GM18909 (cell line): ENCODE results near the gene KLHL7.
"Not testable (repeated sequence)": the region's sequence is repeated elsewhere in the genome, so short reads cannot be mapped to it uniquely, and the experiment has no call there.

Experiments used
- ATAC-seq: cut with Tn5 transposase; IDR thresholded peaks from one replicate; pipeline ENCODE4 v1.9.1; 2021; ENCODE audit warnings: mild to moderate bottlenecking; ENCODE audit not compliant: unreplicated experiment, poor library complexity

The KLHL7 gene

GRCh38 chr7:23106823-23107663 is 1.5 kb downstream of the KLHL7 start:
- no peak for ATAC-seq

GRCh38 chr7:23107781-23108180 is 2.2 kb downstream of the KLHL7 start:
- no peak for ATAC-seq

DNA sequence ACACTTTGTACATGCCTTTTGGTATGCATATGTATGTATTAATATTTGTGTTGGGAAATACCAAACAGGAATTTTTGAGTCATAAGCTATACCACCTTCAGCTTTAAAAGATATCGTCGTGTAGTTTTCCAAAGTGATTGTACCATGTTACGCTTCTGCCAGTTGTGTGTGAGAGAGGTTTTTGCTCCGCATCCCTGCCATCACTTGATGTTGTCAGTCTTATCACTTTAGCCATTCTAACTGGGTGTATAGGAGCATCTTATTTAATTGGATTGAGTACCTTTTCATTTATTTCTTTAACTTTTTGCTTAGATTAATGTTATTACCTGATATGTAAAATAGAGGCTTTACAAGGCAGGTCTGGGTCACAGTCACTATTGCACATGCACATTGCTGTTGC is 3.4 kb downstream of the KLHL7 start:
- no peak for ATAC-seq

- no peak for ATAC-seq
Measured at GRCh38 chr7:23109470-23109869, 3.9 kb downstream of the KLHL7 start.

GRCh38 chr7:23114896-23115295 is 9.3 kb downstream of the KLHL7 start:
- no peak for ATAC-seq

GRCh38 chr7:23115991-23116390 is 10.4 kb downstream of the KLHL7 start:
- no peak for ATAC-seq

DNA sequence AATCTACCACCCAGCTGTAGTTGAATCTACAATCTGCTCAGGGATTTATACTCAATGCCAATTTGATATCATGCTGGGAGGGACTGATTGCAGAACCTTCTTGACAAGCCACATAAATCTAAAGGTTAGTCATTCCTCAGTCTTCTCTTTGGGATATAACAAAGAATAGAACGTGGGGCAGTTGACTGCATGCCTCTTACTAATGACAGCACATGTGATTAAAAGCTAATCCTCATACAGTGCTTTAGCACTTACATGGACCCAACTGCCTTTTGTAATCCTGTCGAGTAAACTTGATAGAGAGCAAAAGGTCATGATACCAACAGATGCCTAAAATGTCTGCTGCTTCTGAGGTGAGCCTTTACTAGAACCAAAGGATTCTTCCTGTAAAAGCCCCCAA is 12.3 kb downstream of the KLHL7 start:
- ATAC-seq = no peak

DNA sequence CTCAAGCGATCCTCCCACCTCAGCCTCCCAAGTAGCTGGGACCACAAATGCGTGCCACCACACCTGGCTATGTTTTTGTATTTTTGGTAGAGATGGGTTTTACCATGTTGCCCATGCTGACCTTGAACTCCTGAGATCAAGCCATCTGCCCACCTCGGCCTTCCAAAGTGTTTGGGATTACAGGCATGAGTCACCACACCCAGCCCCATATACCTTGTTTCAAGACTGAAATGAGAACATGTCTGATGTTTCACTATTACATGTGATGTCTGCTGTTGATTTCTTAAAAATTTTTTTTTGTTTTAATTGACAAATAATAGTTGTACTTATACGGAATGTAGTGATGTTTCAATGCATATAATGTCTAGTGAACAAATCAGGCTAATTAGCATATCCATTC is 14.5 kb downstream of the KLHL7 start:
- no peak for ATAC-seq

- ATAC-seq = no peak
Measured at GRCh38 chr7:23121165-23121564, 15.6 kb downstream of the KLHL7 start.

DNA sequence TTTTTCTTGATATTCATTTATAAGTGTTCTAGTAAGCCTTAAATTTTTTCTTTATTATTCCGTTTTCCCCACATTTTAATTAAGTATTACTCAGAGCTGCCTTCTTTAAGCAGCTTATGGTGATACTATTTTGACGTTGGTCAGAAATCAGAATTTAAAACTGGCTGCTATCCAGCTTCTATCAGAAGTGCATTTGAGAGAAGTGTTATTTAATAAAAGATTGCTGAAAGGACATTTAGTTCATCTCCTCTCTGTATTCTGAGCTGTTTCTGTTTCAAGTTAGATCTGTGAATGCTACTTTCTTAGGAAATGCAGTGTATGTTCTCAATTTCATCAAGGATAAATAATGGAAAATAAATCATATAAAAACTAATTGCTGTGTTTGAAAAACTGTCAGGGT is 17.4 kb downstream of the KLHL7 start:
- ATAC-seq = no peak

DNA sequence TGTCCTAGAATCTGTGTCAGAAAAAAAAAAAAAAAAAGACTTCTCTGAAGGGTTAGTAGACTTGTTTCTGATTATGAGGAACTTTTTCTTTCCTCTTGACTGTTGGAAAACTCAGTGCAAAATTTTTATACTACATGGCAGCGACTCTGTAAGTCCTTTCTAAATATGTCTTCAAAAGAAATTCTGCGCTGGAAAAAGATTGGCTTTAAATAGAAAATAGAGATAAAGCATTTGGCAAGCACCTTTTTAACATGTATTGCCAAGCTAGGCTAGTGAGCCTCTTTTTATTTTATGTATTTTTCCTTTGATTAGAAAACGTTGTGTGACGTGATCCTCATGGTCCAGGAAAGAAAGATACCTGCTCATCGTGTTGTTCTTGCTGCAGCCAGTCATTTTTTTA is 17.9 kb downstream of the KLHL7 start:
- no peak for ATAC-seq

- no peak for ATAC-seq
Measured at GRCh38 chr7:23129036-23129435, 23.5 kb downstream of the KLHL7 start.

- not testable (repeated sequence) for ATAC-seq
Measured at GRCh38 chr7:23131799-23132198, 26.2 kb downstream of the KLHL7 start.

- no peak for ATAC-seq
Measured at GRCh38 chr7:23133797-23134196, 28.2 kb downstream of the KLHL7 start.

DNA sequence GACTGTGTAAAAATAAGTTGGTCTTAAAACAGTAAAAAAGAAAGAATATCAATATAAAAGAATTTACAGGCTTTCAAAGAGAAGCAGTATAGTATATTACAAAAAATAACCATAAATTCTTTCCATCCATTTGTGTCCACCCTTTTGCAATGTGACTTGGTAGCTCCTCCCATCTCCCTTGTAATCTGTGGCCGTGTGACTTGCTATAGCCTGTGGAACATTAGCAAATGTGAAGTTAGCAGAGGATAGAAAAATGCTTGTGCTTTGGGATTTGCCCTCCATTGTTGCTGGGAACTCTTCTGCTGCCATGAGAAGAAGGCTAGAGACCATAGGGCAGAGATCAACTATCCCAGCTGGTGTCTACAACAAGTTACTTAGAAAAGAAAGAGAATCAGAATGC is 30.2 kb downstream of the KLHL7 start:
- ATAC-seq = no peak

DNA sequence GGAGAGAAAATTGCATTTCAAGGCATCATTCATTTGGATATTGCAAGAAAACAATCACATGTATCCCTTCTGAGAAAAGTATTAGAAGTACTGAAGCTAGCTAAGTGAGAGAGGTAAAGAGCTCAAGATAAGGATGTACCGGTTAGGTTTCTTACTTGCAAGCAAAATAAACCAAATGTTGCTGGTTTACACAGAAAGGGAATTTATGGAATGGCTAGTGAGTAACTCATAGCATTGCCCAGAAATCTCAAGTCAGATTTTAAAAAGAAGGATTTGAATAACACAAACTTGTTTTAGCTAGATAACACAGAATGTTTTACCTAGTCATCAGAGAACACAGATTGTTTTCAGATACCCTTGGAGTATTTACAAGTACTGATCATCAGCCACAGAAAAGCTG is 30.6 kb downstream of the KLHL7 start:
- no peak for ATAC-seq

DNA sequence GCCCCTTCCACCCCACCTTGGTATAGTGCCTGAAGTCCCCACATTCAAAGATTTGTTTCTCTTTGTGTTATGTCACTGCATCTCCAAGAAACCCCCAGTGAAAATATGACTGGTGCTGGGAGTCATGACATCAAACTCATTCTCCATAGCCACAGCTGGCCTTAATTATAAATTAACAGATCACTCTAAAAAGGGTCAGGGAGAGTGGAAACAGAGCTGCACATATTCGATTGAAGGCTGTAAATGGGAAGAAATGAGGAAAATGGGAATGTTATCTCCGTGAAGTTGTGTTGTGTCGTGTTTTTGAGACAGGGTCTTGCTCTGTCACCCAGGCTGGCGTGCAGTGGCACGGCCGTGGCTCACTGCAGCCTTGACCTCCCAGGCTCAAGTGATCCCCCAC is 52.1 kb downstream of the KLHL7 start:
- no peak for ATAC-seq

GRCh38 chr7:23158546-23158945 is 53.0 kb downstream of the KLHL7 start:
- ATAC-seq = no peak

GRCh38 chr7:23161482-23161881 is 55.9 kb downstream of the KLHL7 start:
- ATAC-seq = no peak

GRCh38 chr7:23164846-23165245 is 59.3 kb downstream of the KLHL7 start:
- ATAC-seq = no peak

- ATAC-seq = no peak
Measured at GRCh38 chr7:23165316-23165715, 59.7 kb downstream of the KLHL7 start.

DNA sequence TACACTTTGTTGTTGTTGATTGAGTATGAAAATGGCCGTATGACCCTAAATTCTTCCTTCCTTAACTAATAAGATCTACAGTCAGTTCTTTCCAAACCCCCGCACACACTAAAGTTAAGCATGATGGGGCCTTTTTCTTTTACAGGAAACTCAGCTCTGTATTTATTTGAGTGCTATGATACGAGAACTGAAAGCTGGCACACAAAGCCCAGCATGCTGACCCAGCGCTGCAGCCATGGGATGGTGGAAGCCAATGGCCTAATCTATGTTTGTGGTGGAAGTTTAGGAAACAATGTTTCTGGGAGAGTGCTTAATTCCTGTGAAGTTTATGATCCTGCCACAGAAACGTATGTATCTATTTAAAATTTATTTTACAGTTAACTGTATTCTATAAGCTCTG is 62.1 kb downstream of the KLHL7 start:
- ATAC-seq = no peak
